Measurements from ENCODE around the gene EXTL1. TPM values are rescaled to one million over a fixed set of nuclear protein-coding genes. Genes with fewer than 3 reads are reported as not detected.

EXTL1 gene
- polyA plus RNA-seq, 1 donor (not counting 4 experiments of a cell fraction or from before 2014, with no cell fraction given), result 0.13 TPM

- H4K20me1 ChIP-seq (ENCODE audit: control insufficient read depth, extremely low read depth, insufficient read depth, low read length), result no peaks in the 10 kb centered on the region
- dilution Hi-C loops (cut with MboI; ENCODE audit: extremely low pct_ligation_motif_present, low sequenced_read_pairs), result no loop called here
- DNase-seq (ENCODE audit: low read depth, low spot score) (no peak), FAIRE-seq (no peak)
- H3K9me1 ChIP-seq (ENCODE audit: control insufficient read depth, extremely low read depth, insufficient read depth, low read length), result no peaks in the 10 kb centered on the region
- H3K27me3 ChIP-seq (ENCODE audit: control insufficient read depth, extremely low read depth, insufficient read depth, low read length), result peaks cover 23% of the 10 kb centered on the region
- no peaks in the 10 kb centered on the region for H3K79me2 ChIP-seq (ENCODE audit: control insufficient read depth, insufficient read depth, low read length)
- H3K4me2 ChIP-seq (ENCODE audit: control insufficient read depth, extremely low read depth, insufficient read depth, low read depth, low read length), result no peak overlapping the region
- H3K9ac ChIP-seq (ENCODE audit: control insufficient read depth, extremely low read depth, insufficient read depth, low read length), result no peak overlapping the region
- H3K4me3 ChIP-seq (ENCODE audit: control insufficient read depth in 2 of 3, extremely low read depth in 1 of 3, insufficient read depth in 2 of 3, low read depth in 1 of 3, low read length in 3 of 3), result no peak overlapping the region
- TF ChIP-seq CTCF (optimal IDR thresholded peaks at IDR 0.05 in 1 of 3, IDR thresholded peaks at IDR 0.05 in 1 of 3, conservative IDR thresholded peaks at IDR 0.05 in 1 of 3; ENCODE audit: extremely low read depth in 1 of 3, insufficient read depth in 2 of 3, low read length in 3 of 3) (no peak), EZH2 (IDR thresholded peaks at IDR 0.05; ENCODE audit: low read length) (no peak)
- H2AFZ ChIP-seq (ENCODE audit: control insufficient read depth, low read length), result no peak overlapping the region
- no peaks in the 10 kb centered on the region for H3K4me1 ChIP-seq (ENCODE audit: control insufficient read depth, extremely low read depth, insufficient read depth, low read length)
- no peaks in the 10 kb centered on the region for H3K36me3 ChIP-seq (ENCODE audit: control insufficient read depth in 2 of 2, extremely low read depth in 1 of 2, insufficient read depth in 2 of 2, low read length in 2 of 2)
- H3K9me3 ChIP-seq (ENCODE audit: control insufficient read depth, low read depth, low read length), result no peaks in the 10 kb centered on the region
- H3K27ac ChIP-seq (ENCODE audit: control insufficient read depth, insufficient read depth, low read length), result no peak overlapping the region
These were observed 35.6 kb downstream of the EXTL1 start for GRCh38 chr1:26057189-26057588.

DNA sequence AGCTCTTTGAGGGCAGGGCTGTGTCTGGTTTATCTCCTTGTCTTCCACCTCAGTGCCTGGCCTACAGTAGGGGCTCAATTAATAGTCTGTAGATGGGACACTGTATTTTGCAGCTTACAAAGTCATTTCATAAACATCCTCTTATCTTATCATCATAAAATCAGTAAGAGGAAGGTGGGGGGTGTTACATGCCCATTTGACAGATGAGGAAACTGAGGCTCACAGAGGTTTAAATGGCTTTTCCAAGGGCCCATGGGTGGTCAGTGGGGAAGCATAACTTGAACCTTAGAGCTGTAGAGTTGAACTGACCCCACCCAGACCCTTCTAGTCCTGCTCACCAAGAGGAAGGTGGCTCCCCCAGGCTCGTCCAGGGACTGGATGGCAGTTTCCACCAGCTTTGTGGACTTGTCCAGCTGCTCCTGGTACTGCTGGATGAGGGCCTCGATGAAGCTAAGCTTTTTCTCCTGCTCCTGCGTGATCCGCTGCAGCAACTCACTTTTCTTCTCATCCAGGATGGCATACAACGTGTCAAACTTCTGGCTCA lies 36.5 kb downstream of the EXTL1 start:
- Histone ChIP-seq H4K20me1 (ENCODE audit: control insufficient read depth, extremely low read depth, insufficient read depth, low read length) (no peaks in the 10 kb centered on the region), H3K79me2 (ENCODE audit: control insufficient read depth, insufficient read depth, low read length) (no peaks in the 10 kb centered on the region), H3K9me1 (ENCODE audit: control insufficient read depth, extremely low read depth, insufficient read depth, low read length) (no peaks in the 10 kb centered on the region), H3K36me3 (ENCODE audit: control insufficient read depth in 2 of 2, extremely low read depth in 1 of 2, insufficient read depth in 2 of 2, low read length in 2 of 2) (no peaks in the 10 kb centered on the region), H3K4me3 (ENCODE audit: control insufficient read depth in 2 of 3, extremely low read depth in 1 of 3, insufficient read depth in 2 of 3, low read depth in 1 of 3, low read length in 3 of 3) (no peak overlapping the region), H3K4me2 (ENCODE audit: control insufficient read depth, extremely low read depth, insufficient read depth, low read depth, low read length) (no peak overlapping the region), H3K27me3 (ENCODE audit: control insufficient read depth, extremely low read depth, insufficient read depth, low read length) (peaks cover 23% of the 10 kb centered on the region), H3K27ac (ENCODE audit: control insufficient read depth, insufficient read depth, low read length) (no peak overlapping the region), H3K9me3 (ENCODE audit: control insufficient read depth, low read depth, low read length) (no peaks in the 10 kb centered on the region), H3K9ac (ENCODE audit: control insufficient read depth, extremely low read depth, insufficient read depth, low read length) (no peak overlapping the region), H3K4me1 (ENCODE audit: control insufficient read depth, extremely low read depth, insufficient read depth, low read length) (no peaks in the 10 kb centered on the region), H2AFZ (ENCODE audit: control insufficient read depth, low read length) (no peak overlapping the region)
- no peak for DNase-seq (ENCODE audit: low read depth, low spot score)
- dilution Hi-C loops (cut with MboI; ENCODE audit: extremely low pct_ligation_motif_present, low sequenced_read_pairs), result no loop called here
- FAIRE-seq, result no peak
- no peak for TF ChIP-seq EZH2 (IDR thresholded peaks at IDR 0.05; ENCODE audit: low read length)
- no peak for TF ChIP-seq CTCF (optimal IDR thresholded peaks at IDR 0.05 in 1 of 3, IDR thresholded peaks at IDR 0.05 in 1 of 3, conservative IDR thresholded peaks at IDR 0.05 in 1 of 3; ENCODE audit: extremely low read depth in 1 of 3, insufficient read depth in 2 of 3, low read length in 3 of 3)
